Measurements from ENCODE around the gene PTPRB. TPM values are rescaled to one million over a fixed set of nuclear protein-coding genes. Genes with fewer than 3 reads are reported as not detected.

Gene PTPRB
- total RNA-seq, 1 experiment from 2014 or later = not detected

DNA sequence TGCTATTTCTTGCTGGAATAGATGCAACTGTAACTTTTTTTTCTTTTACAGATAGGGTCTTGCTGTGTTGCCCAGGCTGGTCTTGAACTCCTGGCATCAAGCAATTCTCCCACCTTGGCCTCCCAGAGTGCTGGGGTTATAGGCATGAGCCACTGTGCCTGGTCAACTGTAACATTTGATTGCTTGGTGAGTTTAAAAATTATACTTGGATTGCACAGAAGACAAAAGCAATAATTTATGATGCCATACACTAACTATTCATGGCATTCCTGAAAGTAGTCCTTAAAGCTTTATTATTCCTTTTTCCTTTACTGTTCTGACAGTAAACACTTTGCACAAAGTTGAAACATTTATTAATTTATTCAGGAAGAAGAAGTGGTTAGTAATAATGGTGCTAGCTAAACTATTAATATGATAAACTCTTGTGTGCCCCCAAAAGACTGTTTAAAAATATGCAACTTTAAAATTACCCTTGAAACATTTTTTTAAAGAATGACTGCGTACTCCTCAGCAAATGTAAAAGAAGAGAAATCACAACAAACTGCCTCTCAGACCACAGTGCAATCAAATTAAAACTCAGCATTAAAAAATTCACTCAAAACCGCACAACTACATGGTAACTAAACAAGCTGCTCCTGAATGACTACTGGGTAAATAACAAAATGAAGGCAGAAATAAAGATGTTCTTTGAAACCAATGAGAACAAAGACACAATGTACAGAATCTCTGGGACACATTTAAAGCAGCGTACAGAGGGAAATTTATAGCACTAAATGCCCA lies 8.3 kb downstream of the PTPRB start:
- no peaks in the 10 kb centered on the region for H3K36me3 ChIP-seq (ENCODE audit: insufficient read depth, low read length, poor library complexity, severe bottlenecking)
- POLR2A ChIA-PET (ENCODE audit: low non-redundant PET) = no interaction called here
- CTCF ChIA-PET = no interaction called here
- no peaks in the 10 kb centered on the region for H3K9me3 ChIP-seq (ENCODE audit: low read depth, low read length, poor library complexity, severe bottlenecking)
- BruUV-seq (replicated peaks) = no TSS peak
- intact Hi-C loops (cut with micrococcal nuclease; ENCODE audit: unreplicated experiment) = no loop called here
- H3K27me3 ChIP-seq (replicated peaks; ENCODE audit: insufficient read depth, low read depth, low read length, poor library complexity) = peaks cover 3% of the 10 kb centered on the region
- no peak for DNase-seq (ENCODE audit: low spot score)
- no peak for TF ChIP-seq EZH2 (IDR thresholded peaks at IDR 0.05; ENCODE audit: borderline replicate concordance, low read depth, low read length, poor library complexity, severe bottlenecking)
- TF ChIP-seq, protein P1, sequence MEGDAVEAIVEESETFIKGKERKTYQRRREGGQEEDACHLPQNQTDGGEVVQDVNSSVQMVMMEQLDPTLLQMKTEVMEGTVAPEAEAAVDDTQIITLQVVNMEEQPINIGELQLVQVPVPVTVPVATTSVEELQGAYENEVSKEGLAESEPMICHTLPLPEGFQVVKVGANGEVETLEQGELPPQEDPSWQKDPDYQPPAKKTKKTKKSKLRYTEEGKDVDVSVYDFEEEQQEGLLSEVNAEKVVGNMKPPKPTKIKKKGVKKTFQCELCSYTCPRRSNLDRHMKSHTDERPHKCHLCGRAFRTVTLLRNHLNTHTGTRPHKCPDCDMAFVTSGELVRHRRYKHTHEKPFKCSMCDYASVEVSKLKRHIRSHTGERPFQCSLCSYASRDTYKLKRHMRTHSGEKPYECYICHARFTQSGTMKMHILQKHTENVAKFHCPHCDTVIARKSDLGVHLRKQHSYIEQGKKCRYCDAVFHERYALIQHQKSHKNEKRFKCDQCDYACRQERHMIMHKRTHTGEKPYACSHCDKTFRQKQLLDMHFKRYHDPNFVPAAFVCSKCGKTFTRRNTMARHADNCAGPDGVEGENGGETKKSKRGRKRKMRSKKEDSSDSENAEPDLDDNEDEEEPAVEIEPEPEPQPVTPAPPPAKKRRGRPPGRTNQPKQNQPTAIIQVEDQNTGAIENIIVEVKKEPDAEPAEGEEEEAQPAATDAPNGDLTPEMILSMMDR (conservative IDR thresholded peaks at IDR 0.05; ENCODE audit: low read depth, low read length) = no peak
- H3K4me1 ChIP-seq (ENCODE audit: insufficient read depth, low read length, poor library complexity, severe bottlenecking) = no peaks in the 10 kb centered on the region
- no peak overlapping the region for H3K27ac ChIP-seq (ENCODE audit: low read depth, low read length, poor library complexity, severe bottlenecking)
- no peak overlapping the region for H3K4me3 ChIP-seq (ENCODE audit: low read depth, low read length, poor library complexity, severe bottlenecking)

DNA sequence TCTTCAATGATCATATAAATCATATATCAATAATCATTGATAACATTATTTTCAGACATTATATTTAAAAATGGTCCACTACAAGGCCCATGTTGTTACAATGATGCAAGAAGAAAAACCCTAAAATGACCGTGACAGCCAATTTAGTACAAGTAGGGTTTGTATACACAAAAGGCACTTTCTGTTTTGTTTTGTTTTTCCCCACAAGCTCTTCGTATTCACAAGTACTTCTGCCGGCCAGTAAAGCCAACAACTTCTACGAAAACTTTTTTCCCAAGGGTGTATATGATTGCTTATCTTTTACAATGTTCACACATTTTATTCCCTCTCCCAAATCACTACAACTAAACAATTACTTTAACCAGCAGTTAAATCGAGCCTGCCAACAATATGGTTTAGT lies 9.6 kb downstream of the PTPRB start:
- no TSS peak for BruUV-seq (replicated peaks)
- no peak overlapping the region for H3K27ac ChIP-seq (ENCODE audit: low read depth, low read length, poor library complexity, severe bottlenecking)

DNA sequence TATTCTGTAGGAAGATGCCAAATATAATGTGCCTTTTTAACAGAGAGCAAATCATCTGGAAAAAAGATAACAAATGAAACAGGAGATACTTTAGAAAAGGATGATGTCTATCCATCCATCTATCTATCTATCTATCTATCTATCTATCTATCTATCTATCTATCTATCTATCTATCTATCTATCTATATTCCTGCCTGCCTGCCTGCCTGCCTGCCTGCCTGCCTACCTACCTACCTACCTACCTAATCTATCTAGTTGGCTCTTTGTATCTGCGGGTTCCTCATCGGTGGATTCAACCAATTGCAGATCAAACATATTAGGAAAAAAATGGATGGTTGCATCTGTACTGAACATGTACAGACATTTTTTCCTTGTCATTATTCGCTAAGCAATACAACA lies 11.0 kb downstream of the PTPRB start:
- TF ChIP-seq, protein P1 (conservative IDR thresholded peaks at IDR 0.05; ENCODE audit: low read depth, low read length) = no peak
- no peak for TF ChIP-seq EZH2 (IDR thresholded peaks at IDR 0.05; ENCODE audit: borderline replicate concordance, low read depth, low read length, poor library complexity, severe bottlenecking)
- BruUV-seq (replicated peaks) = no TSS peak
- CTCF ChIA-PET = no interaction called here

More for the DNA sequence above, 9.6 kb downstream of the PTPRB start:
- ChIA-PET POLR2A (ENCODE audit: low non-redundant PET) (no interaction called here), CTCF (no interaction called here)
- no peak for TF ChIP-seq EZH2 (IDR thresholded peaks at IDR 0.05; ENCODE audit: borderline replicate concordance, low read depth, low read length, poor library complexity, severe bottlenecking)
- TF ChIP-seq, protein P1 (conservative IDR thresholded peaks at IDR 0.05; ENCODE audit: low read depth, low read length) = no peak
- Histone ChIP-seq H3K36me3 (ENCODE audit: insufficient read depth, low read length, poor library complexity, severe bottlenecking) (no peaks in the 10 kb centered on the region), H3K27me3 (replicated peaks; ENCODE audit: insufficient read depth, low read depth, low read length, poor library complexity) (peaks cover 3% of the 10 kb centered on the region), H3K9me3 (ENCODE audit: low read depth, low read length, poor library complexity, severe bottlenecking) (no peaks in the 10 kb centered on the region), H3K4me3 (ENCODE audit: low read depth, low read length, poor library complexity, severe bottlenecking) (no peak overlapping the region), H3K4me1 (ENCODE audit: insufficient read depth, low read length, poor library complexity, severe bottlenecking) (no peaks in the 10 kb centered on the region)
- no peak for DNase-seq (ENCODE audit: low spot score)
- intact Hi-C loops (cut with micrococcal nuclease; ENCODE audit: unreplicated experiment) = no loop called here

More for the DNA sequence above, 11.0 kb downstream of the PTPRB start:
- H3K4me1 ChIP-seq (ENCODE audit: insufficient read depth, low read length, poor library complexity, severe bottlenecking) = no peaks in the 10 kb centered on the region
- H3K27ac ChIP-seq (ENCODE audit: low read depth, low read length, poor library complexity, severe bottlenecking) = no peak overlapping the region
- intact Hi-C loops (cut with micrococcal nuclease; ENCODE audit: unreplicated experiment) = no loop called here
- H3K36me3 ChIP-seq (ENCODE audit: insufficient read depth, low read length, poor library complexity, severe bottlenecking) = no peaks in the 10 kb centered on the region
- DNase-seq (ENCODE audit: low spot score) = no peak
- H3K4me3 ChIP-seq (ENCODE audit: low read depth, low read length, poor library complexity, severe bottlenecking) = no peak overlapping the region
- H3K27me3 ChIP-seq (replicated peaks; ENCODE audit: insufficient read depth, low read depth, low read length, poor library complexity) = peaks cover 3% of the 10 kb centered on the region
- POLR2A ChIA-PET (ENCODE audit: low non-redundant PET) = no interaction called here
- H3K9me3 ChIP-seq (ENCODE audit: low read depth, low read length, poor library complexity, severe bottlenecking) = no peaks in the 10 kb centered on the region
